Measurements from ENCODE around the gene DHX32.
"Not testable (repeated sequence)": the region's sequence is repeated elsewhere in the genome, so short reads cannot be mapped to it uniquely, and the experiment has no call there.

DHX32 gene

DNA sequence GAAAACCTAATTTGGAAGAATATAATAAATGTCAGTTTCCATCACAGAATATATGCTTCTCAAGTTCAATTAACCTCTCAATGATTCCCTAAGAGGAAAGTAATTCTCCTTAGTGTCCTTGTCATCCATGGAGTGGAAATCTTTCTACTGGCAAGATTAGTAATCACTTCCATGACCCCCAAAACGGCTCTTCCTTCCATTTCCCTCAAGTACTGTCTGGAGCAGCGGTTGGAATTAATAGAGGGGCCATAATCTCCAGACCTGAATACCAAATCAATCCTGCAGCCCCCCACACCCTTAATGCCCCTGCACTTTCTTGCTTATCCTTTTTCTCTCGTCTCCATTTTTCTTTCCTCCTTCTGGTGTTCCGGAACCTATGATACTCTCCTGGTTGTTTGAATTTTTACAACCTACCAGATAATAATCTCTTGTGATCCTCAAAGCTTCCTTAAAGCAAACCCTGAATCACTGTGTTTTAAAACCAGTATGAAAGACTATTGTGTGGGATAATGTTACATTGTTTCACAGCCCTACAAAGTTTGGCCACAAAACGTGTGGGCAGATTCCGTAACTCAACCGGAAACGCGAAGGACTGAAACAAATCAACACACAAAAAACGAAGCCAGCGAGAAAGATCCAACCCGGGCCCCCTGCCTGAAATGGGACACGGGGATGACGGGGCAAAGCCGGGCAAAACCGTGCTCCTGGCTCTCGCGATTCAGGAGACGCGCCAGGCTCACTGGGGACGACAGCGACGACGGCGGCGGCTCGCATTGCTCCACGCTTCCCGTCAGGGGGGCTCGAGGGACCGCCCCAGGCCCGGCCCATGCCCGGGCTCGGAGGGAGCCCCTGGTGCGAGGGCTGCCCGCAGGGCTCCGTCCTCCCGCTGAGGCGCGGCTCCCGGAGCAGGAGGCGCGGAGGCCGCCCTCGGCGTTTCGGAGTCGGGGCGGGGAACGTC is 14.3 kb upstream of the DHX32 start:
- peak; percentile 12 for DNase-seq

GRCh38 chr10:125894176-125894575 is 13.1 kb upstream of the DHX32 start:
- not testable (repeated sequence) for DNase-seq

GRCh38 chr10:125892402-125892801 is 11.3 kb upstream of the DHX32 start:
- DNase-seq = peak; percentile 13

DNA sequence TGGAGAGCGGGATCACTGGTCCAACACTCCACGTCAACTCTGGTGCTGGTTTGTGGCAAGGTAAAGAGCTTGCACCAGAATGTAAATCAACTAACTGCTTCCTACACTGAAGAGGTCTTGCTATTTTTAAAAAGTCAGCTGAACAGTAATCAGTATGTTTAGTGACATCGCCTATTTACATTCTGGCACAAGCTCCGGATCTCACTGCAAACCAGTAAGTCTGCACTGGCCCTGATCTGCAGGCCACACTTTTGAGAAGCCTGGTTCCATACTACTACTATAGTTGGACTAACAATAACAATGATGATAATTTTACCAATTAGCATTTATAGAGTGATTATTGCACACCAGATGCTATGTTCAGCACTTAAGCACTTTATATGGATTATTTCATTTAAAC is 8.3 kb upstream of the DHX32 start:
- not testable (repeated sequence) for DNase-seq

- no peak for DNase-seq
Measured at GRCh38 chr10:125886914-125887512, 5.9 kb upstream of the DHX32 start.

GRCh38 chr10:125883211-125883610 is 2.1 kb upstream of the DHX32 start:
- DNase-seq = no peak

- no peak for DNase-seq
Measured at GRCh38 chr10:125882596-125882995, 1.5 kb upstream of the DHX32 start.

DNA sequence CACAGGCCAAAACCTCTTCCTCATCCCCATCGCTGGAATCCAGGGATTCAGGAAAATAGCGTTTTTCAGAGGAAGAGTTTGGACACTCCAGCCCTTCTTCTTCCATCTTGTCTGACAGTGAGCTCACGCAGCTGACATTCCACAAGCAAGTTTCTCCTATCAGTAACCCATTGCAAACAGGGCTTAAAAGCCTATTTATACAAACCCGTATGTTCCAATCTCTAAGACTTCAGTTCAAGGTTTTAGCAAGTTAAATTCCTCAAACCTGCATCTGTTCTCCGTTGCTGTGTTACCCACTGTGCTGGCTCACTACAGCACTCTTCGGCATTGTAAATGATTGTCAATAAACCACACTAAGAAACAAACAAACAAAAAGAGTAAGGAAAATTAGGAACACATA is 373 bp downstream of the DHX32 start:
- DNase-seq = no peak

GRCh38 chr10:125878957-125879835 is 1.9 kb downstream of the DHX32 start:
- no peak for DNase-seq

GRCh38 chr10:125871338-125871737 is 9.8 kb downstream of the DHX32 start:
- no peak for DNase-seq

DNA sequence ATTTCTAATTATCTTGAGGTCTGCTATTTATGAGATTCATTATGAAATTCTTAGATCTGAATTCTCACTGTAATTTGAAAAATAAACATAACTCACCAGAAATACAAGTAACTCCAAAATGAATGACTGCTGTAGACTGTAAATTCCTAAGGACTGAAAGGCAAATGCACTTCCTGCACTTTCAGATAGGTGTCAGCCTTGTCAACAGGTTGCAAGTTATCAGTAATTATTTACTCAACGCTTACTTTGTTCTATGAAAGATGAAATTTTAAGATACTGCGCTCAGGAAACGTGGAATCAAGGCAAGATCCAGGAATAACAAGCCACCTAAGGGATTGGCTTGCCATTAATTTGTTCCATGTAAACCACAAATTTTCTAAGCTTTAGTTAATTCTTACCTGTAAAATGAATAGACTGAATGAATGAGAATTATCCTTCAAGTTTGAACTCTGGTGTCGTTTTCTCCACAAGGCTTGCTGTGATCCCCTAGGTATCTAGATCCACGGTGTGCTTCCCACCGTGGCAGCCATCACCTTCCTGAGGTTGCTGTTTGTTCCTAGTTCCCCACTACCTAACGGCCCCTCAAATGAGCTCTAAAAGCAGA is 12.6 kb downstream of the DHX32 start:
- DNase-seq = peak; percentile 41

DNA sequence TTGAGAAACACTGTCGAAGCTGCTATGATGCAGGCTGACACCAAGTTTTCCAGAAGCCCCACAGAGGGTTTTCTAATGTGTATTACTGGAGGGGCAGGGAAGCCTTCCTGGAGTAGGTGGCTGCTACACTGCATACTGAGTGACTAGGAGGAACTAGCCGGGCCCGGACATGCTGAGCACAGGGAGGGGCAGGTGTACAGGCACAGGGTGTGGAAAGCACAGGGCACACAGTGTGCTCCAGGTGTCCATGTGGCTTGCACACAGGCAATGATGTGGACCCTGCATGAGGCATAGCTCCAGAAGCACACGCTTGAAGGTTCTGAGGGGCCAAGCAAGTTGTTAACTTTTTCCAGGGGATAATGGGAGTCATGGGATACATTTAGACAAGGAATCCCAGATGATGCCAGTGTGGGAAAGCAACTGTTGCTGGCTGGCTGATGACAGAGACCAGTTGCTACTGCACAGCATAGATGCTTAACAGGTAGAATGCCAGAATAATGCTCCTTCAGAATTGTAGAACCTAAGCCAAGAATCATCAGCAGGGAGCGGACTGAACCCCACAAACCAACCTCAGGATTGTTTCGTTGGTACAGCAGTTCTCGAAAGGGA is 14.6 kb downstream of the DHX32 start:
- no peak for DNase-seq

- no peak for DNase-seq
Measured at GRCh38 chr10:125865120-125865519, 16.0 kb downstream of the DHX32 start.

GRCh38 chr10:125859128-125859817 is 21.8 kb downstream of the DHX32 start:
- DNase-seq = peak; percentile 18

GRCh38 chr10:125857185-125857760 is 23.8 kb downstream of the DHX32 start:
- DNase-seq = no peak

DNA sequence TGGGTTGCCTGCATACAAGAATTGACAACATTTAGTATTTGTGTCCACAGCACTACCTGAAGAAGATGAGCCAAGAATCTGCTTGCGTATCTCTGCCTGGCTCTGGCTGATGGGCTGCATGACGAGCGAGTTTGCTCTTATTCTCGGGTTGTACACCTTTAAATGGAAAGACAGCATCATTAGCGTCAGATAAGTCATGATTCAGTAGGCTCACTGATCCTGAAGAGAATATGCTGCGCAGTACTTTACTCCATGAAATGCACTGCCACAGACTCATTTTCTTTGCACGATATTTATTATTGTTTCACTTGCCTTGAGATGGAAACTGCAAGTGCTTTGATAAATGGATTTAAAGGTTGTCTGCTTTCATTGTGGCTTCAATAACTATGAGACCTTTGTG is 28.6 kb downstream of the DHX32 start:
- DNase-seq = no peak

DNA sequence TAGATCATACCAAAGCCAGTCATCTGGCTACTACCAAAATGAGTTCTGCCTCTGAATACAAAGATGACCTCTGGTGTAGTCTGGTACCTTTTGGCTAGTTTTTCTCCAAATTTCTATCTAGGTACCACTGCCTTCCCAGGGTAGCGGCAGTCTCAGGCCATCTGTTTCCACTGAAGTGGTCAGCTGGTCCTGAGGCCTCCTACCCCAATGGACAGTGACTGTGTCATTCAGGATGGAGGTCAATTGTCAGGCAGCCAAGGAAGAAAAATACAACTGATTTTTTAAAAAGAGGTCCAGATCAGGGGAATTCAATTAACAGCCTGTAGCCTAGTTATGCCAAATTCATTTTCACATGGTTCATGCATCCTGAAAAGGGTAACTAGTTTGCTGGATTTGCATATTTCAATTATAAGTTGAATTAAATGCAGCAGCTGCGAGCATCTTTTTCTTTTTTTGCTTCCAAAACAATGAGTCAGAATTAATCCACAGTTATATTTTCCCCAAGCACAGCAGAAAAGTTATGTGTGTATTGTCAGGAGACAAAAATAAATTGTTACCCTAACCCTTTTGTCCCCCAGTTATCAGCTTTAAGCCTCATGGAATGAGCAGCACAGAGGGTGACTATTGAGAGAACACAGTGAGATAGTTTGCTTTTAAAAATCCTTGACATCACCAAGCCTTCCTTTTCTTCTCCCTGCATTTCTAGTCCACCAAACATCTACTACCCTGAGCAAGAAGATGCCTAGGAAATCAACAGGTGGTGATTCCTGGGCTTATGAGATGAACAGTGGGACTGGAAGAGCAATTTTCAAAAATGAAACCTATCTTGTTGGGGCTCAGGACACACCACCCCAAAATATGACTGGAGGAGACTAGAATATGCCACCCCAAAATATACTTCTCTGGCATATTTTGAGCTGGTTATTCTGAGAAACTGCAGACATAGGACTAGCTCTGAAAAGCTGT is 30.0 kb downstream of the DHX32 start:
- no peak for DNase-seq

DNA sequence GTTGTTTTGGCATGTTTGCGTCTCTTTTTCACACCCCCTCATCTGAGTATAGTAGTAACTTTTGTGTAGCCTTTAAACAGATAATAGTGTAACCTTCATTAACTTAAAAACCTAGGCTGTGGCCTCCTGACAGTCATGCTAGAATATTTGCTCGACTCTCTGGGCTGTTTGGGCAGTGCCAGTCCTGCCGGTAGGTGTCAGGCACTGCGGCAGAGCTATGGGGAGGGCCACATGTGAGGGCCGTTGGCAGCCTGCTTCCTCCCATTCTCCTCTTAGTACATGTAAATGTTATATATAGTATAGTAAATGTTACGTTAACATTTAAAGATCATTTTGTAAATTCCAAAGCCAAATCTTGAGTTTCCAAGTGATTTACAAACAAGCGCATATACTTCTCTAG is 31.6 kb downstream of the DHX32 start:
- DNase-seq = no peak

DNA sequence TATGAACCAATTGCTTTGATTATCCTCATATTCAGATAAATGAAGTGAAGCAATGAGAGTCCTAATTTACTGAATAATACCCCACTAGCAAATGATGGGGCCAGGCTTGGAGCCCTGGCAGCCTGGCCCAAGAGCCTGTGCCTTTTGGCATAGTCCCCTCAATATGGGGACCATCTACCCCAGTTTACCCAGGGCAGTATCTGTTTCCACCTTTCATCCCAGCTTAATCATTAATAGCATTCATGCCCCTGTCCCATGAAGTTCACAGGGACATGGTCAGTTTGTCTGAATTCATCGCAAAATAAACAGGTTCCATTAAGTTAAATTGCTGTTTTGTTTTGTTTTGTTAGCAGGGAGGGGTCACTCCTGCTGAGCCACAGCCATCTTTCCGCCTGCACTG is 32.2 kb downstream of the DHX32 start:
- no peak for DNase-seq

- DNase-seq = no peak
Measured at GRCh38 chr10:125848371-125848770, 32.7 kb downstream of the DHX32 start.
